Middle frontal gyrus (tissue), 1 donor: ENCODE measurements around the gene GRIK3.

Experiments
- DNase-seq: peaks from one replicate; pipeline ENCODE4 v3.0.0-alpha.2; 2015; ENCODE audit warnings: low spot score; ENCODE audit errors: extremely low spot score

The GRIK3 gene

GRCh38 chr1:36793452-36793851 lies 240.9 kb downstream of the GRIK3 start:
- DNase-seq, result no peak

- DNase-seq, result no peak
Measured at GRCh38 chr1:36792292-36792691, 242.0 kb downstream of the GRIK3 start.

- DNase-seq, result no peak
Measured at GRCh38 chr1:36790191-36790590, 244.1 kb downstream of the GRIK3 start.

GRCh38 chr1:36789535-36789934 lies 244.8 kb downstream of the GRIK3 start:
- DNase-seq, result no peak

GRCh38 chr1:36787312-36787913 lies 246.9 kb downstream of the GRIK3 start:
- no peak for DNase-seq

GRCh38 chr1:36786425-36786824 lies 247.9 kb downstream of the GRIK3 start:
- DNase-seq, result no peak

- DNase-seq, result no peak
Measured at GRCh38 chr1:36784147-36784859, 250.0 kb downstream of the GRIK3 start.

GRCh38 chr1:36783475-36783874 lies 250.8 kb downstream of the GRIK3 start:
- no peak for DNase-seq

- DNase-seq, result no peak
Measured at GRCh38 chr1:36782785-36783184, 251.5 kb downstream of the GRIK3 start.

GRCh38 chr1:36782085-36782484 lies 252.2 kb downstream of the GRIK3 start:
- DNase-seq, result no peak

GRCh38 chr1:36781098-36781497 lies 253.2 kb downstream of the GRIK3 start:
- DNase-seq, result peak; percentile 15

- DNase-seq, result no peak
Measured at GRCh38 chr1:36778740-36779139, 255.6 kb downstream of the GRIK3 start.

- no peak for DNase-seq
Measured at GRCh38 chr1:36776948-36777831, 257.1 kb downstream of the GRIK3 start.

- DNase-seq, result no peak
Measured at GRCh38 chr1:36776256-36776655, 258.1 kb downstream of the GRIK3 start.

- DNase-seq, result no peak
Measured at GRCh38 chr1:36775716-36776115, 258.6 kb downstream of the GRIK3 start.

GRCh38 chr1:36773827-36774541 lies 260.3 kb downstream of the GRIK3 start:
- DNase-seq, result no peak

GRCh38 chr1:36772647-36773495 lies 261.4 kb downstream of the GRIK3 start:
- DNase-seq, result no peak

- DNase-seq, result no peak
Measured at GRCh38 chr1:36771660-36772284, 262.5 kb downstream of the GRIK3 start.

GRCh38 chr1:36771240-36771639 lies 263.1 kb downstream of the GRIK3 start:
- DNase-seq, result no peak
